ENCODE results near the gene PMVK. TPM values are rescaled to one million over a fixed set of nuclear protein-coding genes. Genes with fewer than 3 reads are reported as not detected.
"Not testable (repeated sequence)": the region's sequence is repeated elsewhere in the genome, so short reads cannot be mapped to it uniquely, and the experiment has no call there.

The PMVK gene
- total RNA-seq = 10 to 100 TPM in 3 of 4 donors, 1 to 10 TPM in 1; 9.0 to 19.8 (median 15.6) TPM

- Histone ChIP-seq H3K4me3 (peak within 1 kb of the TSS; percentile 65 to 72 (median 69)), H3K27me3 (no peaks in the 10 kb centered on the region), H3K27ac (peak within 1 kb of the TSS; percentile 88 to 100 (median 95)), H3K4me1 (peaks cover 0 to 40% (median 12%) of the 10 kb centered on the region in 4 donors), H3K9me3 (no peaks in the 10 kb centered on the region), H3K36me3 (peaks cover 0 to 7% (median 0%) of the 10 kb centered on the region in 3 donors)
- peak in 1 of 2 donors; percentile 86 for TF ChIP-seq EP300 (IDR thresholded peaks at IDR 0.05)
- TF ChIP-seq POLR2A (IDR thresholded peaks at IDR 0.05) = peak; percentile 17 to 78
- TF ChIP-seq CTCF (IDR thresholded peaks at IDR 0.05) = peak; percentile 23 to 67 (median 45)
- WGBS, 2 donors = 0 to 1% methylated on average over 30 to 35 of the region's 45 CpGs
- peak; percentile 95 to 97 for DNase-seq (ENCODE audit: low spot score in 2 of 2)
Observed at GRCh38 chr1:154936555-154937084, at the start of gene PMVK. PMVK (minus strand) TSS chr1:154936719; CDS start chr1:154936685, 34 bp downstream.

GRCh38 chr1:154983776-154984466 lies 47.4 kb upstream of the PMVK start:
- Histone ChIP-seq H3K27ac (peak overlapping the region in 3 of 4 donors; percentile 72 to 85 (median 73)), H3K36me3 (peaks cover 0 to 28% (median 0%) of the 10 kb centered on the region in 3 donors), H3K4me1 (peaks cover 3 to 29% (median 13%) of the 10 kb centered on the region in 4 donors), H3K9me3 (no peaks in the 10 kb centered on the region), H3K4me3 (peak overlapping the region; percentile 49 to 86 (median 72)), H3K27me3 (no peaks in the 10 kb centered on the region)
- 16 to 26% methylated on average over 12 to 16 of the region's 17 CpGs for WGBS, 2 donors
- no peak for TF ChIP-seq POLR2A (IDR thresholded peaks at IDR 0.05)
- no peak for DNase-seq (ENCODE audit: low spot score in 2 of 2)

- Histone ChIP-seq H3K4me3 (peak within 1 kb of the TSS; percentile 49 to 86 (median 72)), H3K36me3 (peaks cover 0 to 24% (median 0%) of the 10 kb centered on the region in 3 donors), H3K27me3 (no peaks in the 10 kb centered on the region), H3K27ac (peak within 1 kb of the TSS; percentile 15 to 85 (median 72)), H3K4me1 (peaks cover 3 to 26% (median 13%) of the 10 kb centered on the region in 4 donors), H3K9me3 (no peaks in the 10 kb centered on the region)
- DNase-seq (ENCODE audit: low spot score in 2 of 2) = peak; percentile 92 to 100
- 0% methylated on average over 26 of the region's 26 CpGs for WGBS, 2 donors
- TF ChIP-seq CTCF (IDR thresholded peaks at IDR 0.05) (peak in 2 of 5 experiments; percentile 30 to 61), EP300 (IDR thresholded peaks at IDR 0.05) (peak; percentile 71 to 90), POLR2A (IDR thresholded peaks at IDR 0.05) (peak in 1 of 2 donors; percentile 42)
Observed at GRCh38 chr1:154982897-154983648, 46.6 kb upstream of the PMVK start, which contains the start of gene FLAD1. FLAD1 (plus strand) TSS chr1:154983344; CDS start chr1:154983695, 351 bp downstream.

- Histone ChIP-seq H3K36me3 (peaks cover 0 to 17% (median 0%) of the 10 kb centered on the region in 3 donors), H3K4me1 (peaks cover 3 to 24% (median 13%) of the 10 kb centered on the region in 4 donors), H3K4me3 (peak overlapping the region in 3 of 4 donors; percentile 49 to 86 (median 74)), H3K9me3 (no peaks in the 10 kb centered on the region), H3K27me3 (no peaks in the 10 kb centered on the region), H3K27ac (peak overlapping the region in 2 of 4 donors; percentile 7 to 85)
- TF ChIP-seq EP300 (IDR thresholded peaks at IDR 0.05) (no peak), CTCF (IDR thresholded peaks at IDR 0.05) (no peak), POLR2A (IDR thresholded peaks at IDR 0.05) (no peak)
- DNase-seq (ENCODE audit: low spot score in 2 of 2) = no peak
- WGBS, 2 donors = 63 to 65% methylated on average over 6 of the region's 6 CpGs
Observed at GRCh38 chr1:154982341-154982740, 45.8 kb upstream of the PMVK start.

GRCh38 chr1:154978360-154978759 lies 41.8 kb upstream of the PMVK start:
- H3K27me3 ChIP-seq = no peaks in the 10 kb centered on the region
- peaks cover 0 to 25% (median 7%) of the 10 kb centered on the region in 4 donors for H3K4me1 ChIP-seq
- peaks cover 0 to 5% (median 0%) of the 10 kb centered on the region in 3 donors for H3K36me3 ChIP-seq
- no peak for DNase-seq (ENCODE audit: low spot score in 2 of 2)
- H3K9me3 ChIP-seq = no peaks in the 10 kb centered on the region
- TF ChIP-seq EP300 (IDR thresholded peaks at IDR 0.05) (no peak), POLR2A (IDR thresholded peaks at IDR 0.05) (no peak), CTCF (IDR thresholded peaks at IDR 0.05) (no peak)
- no peak overlapping the region for H3K4me3 ChIP-seq
- no peak overlapping the region for H3K27ac ChIP-seq
- 95% methylated on average over 3 of the region's 3 CpGs for WGBS, 2 donors

- not testable (repeated sequence) for H3K27ac ChIP-seq; H3K4me3 ChIP-seq; H3K36me3 ChIP-seq; H3K27me3 ChIP-seq; DNase-seq (ENCODE audit: low spot score in 2 of 2); H3K9me3 ChIP-seq
- 69 to 79% methylated on average over 3 of the region's 3 CpGs for WGBS, 2 donors
- H3K4me1 ChIP-seq = peaks cover 0 to 30% (median 13%) of the 10 kb centered on the region in 4 donors
Observed at GRCh38 chr1:154977762-154978161, 41.2 kb upstream of the PMVK start.

All from tibial nerve (tissue), 4 donors.